ENCODE measurements around the gene LRP2BP. TPM values are rescaled to one million over a fixed set of nuclear protein-coding genes. Genes with fewer than 3 reads are reported as not detected.

Gene LRP2BP
- total and polyA plus RNA-seq, 2 of the 4 experiments (the other 2 are of a cell fraction), result 0.10 to 0.18 TPM

GRCh38 chr4:185371702-185372101 lies 24.0 kb downstream of the LRP2BP start:
- Histone ChIP-seq H2BK20ac (ENCODE audit: low read depth, low read length) (no peak overlapping the region), H2BK15ac (ENCODE audit: low read depth, low read length) (no peak overlapping the region), H3K14ac (replicated peaks; ENCODE audit: low read depth, low read length) (no peak overlapping the region), H4K91ac (ENCODE audit: insufficient read depth, low read depth, low read length) (no peak overlapping the region), H2AK5ac (ENCODE audit: low read depth, low read length) (no peak overlapping the region), H3K27me3 (ENCODE audit: control insufficient read depth, insufficient read depth, low read length) (no peaks in the 10 kb centered on the region), H3K56ac (ENCODE audit: extremely low read depth, insufficient read depth, low read length) (no peak overlapping the region), H3K4me3 (ENCODE audit: insufficient read depth, low read depth, low read length) (no peak overlapping the region), H3K4ac (ENCODE audit: low read depth, low read length) (no peak overlapping the region), H3K9me1 (ENCODE audit: insufficient read depth, low read length) (peaks cover 6% of the 10 kb centered on the region; the same call in 1 of the 2 replicates), H3K18ac (ENCODE audit: low read depth, low read length) (no peak overlapping the region), H3K36me3 (ENCODE audit: control insufficient read depth, insufficient read depth, low read length) (peaks cover 6% of the 10 kb centered on the region; the same call in 1 of the 2 replicates), H2AK9ac (replicated peaks; ENCODE audit: low read depth, low read length, poor library complexity) (no peak overlapping the region), H2BK5ac (ENCODE audit: low read depth, low read length, poor library complexity, severe bottlenecking) (no peak overlapping the region), H4K5ac (ENCODE audit: low read depth, low read length) (no peak overlapping the region), H4K20me1 (ENCODE audit: insufficient read depth, low read length) (no peaks in the 10 kb centered on the region), H4K8ac (ENCODE audit: low read depth in 2 of 2, low read length in 2 of 2) (no peak overlapping the region), H3K23ac (ENCODE audit: low read depth, low read length) (no peak overlapping the region), H3K27ac (ENCODE audit: insufficient read depth, low read length) (no peak overlapping the region), H3K9ac (ENCODE audit: low read depth, low read length) (no peak overlapping the region), H3K4me1 (ENCODE audit: control insufficient read depth, insufficient read depth, low read length) (no peaks in the 10 kb centered on the region), H2AFZ (replicated peaks; ENCODE audit: low read length, poor library complexity) (no peak overlapping the region), H3K4me2 (ENCODE audit: low read depth, low read length) (no peak overlapping the region), H3K9me3 (ENCODE audit: control insufficient read depth, insufficient read depth, low read length) (no peaks in the 10 kb centered on the region), H3K79me1 (ENCODE audit: low read depth in 1 of 2, low read length in 2 of 2) (no peaks in the 10 kb centered on the region), H2BK120ac (ENCODE audit: low read depth, low read length) (no peak overlapping the region)
- POLR2A ChIA-PET (ENCODE audit: unreplicated experiment), result no interaction called here
- BruUV-seq (replicated peaks), result no TSS peak
- in situ Hi-C loops (cut with MboI; ENCODE audit: low sequenced_read_pairs) (no loop called here), intact Hi-C loops (cut with micrococcal nuclease) (no loop called here), dilution Hi-C loops (cut with HindIII; ENCODE audit: low sequenced_read_pairs, unreplicated experiment) (no loop called here)
- DNase-seq, result no peak
- CTCF ChIA-PET, result no interaction called here
- TF ChIP-seq CEBPB (IDR thresholded peaks at IDR 0.05; ENCODE audit: low read depth, low read length), result no peak
- no peak for TF ChIP-seq BHLHE40 (IDR thresholded peaks at IDR 0.05; ENCODE audit: low read depth, low read length)
- no peak for TF ChIP-seq USF2 (IDR thresholded peaks at IDR 0.05; ENCODE audit: low read depth, low read length)
- TF ChIP-seq RFX5 (IDR thresholded peaks at IDR 0.05; ENCODE audit: low read depth, low read length), result no peak
- TF ChIP-seq CHD1 (IDR thresholded peaks at IDR 0.05; ENCODE audit: low read depth, low read length), result no peak
- TF ChIP-seq NFE2L2 (IDR thresholded peaks at IDR 0.05; ENCODE audit: low read depth, low read length), result no peak
- no peak for TF ChIP-seq POLR2A (IDR thresholded peaks at IDR 0.05; ENCODE audit: low read depth, low read length)
- no peak for TF ChIP-seq FOS (IDR thresholded peaks at IDR 0.05; ENCODE audit: low read depth, low read length)
- no peak for TF ChIP-seq ELK1 (IDR thresholded peaks at IDR 0.05; ENCODE audit: borderline replicate concordance, low read depth, low read length)
- TF ChIP-seq SMC3 (IDR thresholded peaks at IDR 0.05; ENCODE audit: low read depth, low read length), result no peak
- TF ChIP-seq MAZ (IDR thresholded peaks at IDR 0.05; ENCODE audit: borderline replicate concordance, low read depth, low read length), result no peak
- no peak for ATAC-seq (ENCODE audit: low read depth)
- 100% methylated on average over 1 of the region's 11 CpGs; no CpG with 5 or more reads in 1 of the 2 experiments for WGBS, 2 experiments (ENCODE audit: extremely low coverage in 2 of 2, insufficient read length in 1 of 2)

Data from IMR-90 (cell line).